NAMALWA (cell line): ENCODE measurements around the gene DNAJC3.
"Not testable (repeated sequence)": the region's sequence is repeated elsewhere in the genome, so short reads cannot be mapped to it uniquely, and the experiment has no call there.

Source experiments
- DNase-seq: peaks from one replicate; pipeline ENCODE4 v3.0.0-alpha.2; 2015; ENCODE audit warnings: low spot score

The DNAJC3 gene

GRCh38 chr13:95676762-95677563 lies at the start of gene DNAJC3:
Gene DNAJC3 (plus strand): TSS chr13:95677139. CDS start chr13:95677256, 117 bp downstream.
- peak; percentile 99 for DNase-seq

- DNase-seq, result no peak
Observed at GRCh38 chr13:95627590-95627989, 49.3 kb upstream of the DNAJC3 start.

GRCh38 chr13:95628488-95628887 lies 48.5 kb upstream of the DNAJC3 start:
- no peak for DNase-seq

- DNase-seq, result no peak
Observed at GRCh38 chr13:95629071-95629470, 47.9 kb upstream of the DNAJC3 start.

- no peak for DNase-seq
Observed at GRCh38 chr13:95630593-95630992, 46.3 kb upstream of the DNAJC3 start.

GRCh38 chr13:95636853-95637252 lies 40.1 kb upstream of the DNAJC3 start:
- DNase-seq, result no peak

- DNase-seq, result no peak
Observed at GRCh38 chr13:95641291-95642027, 35.5 kb upstream of the DNAJC3 start.

- DNase-seq, result no peak
Observed at GRCh38 chr13:95642028-95642621, 34.8 kb upstream of the DNAJC3 start.

- no peak for DNase-seq
Observed at GRCh38 chr13:95642999-95643398, 33.9 kb upstream of the DNAJC3 start.

- no peak for DNase-seq
Observed at GRCh38 chr13:95643571-95643935, 33.4 kb upstream of the DNAJC3 start.

GRCh38 chr13:95643936-95644598 lies 32.9 kb upstream of the DNAJC3 start:
- DNase-seq, result no peak

GRCh38 chr13:95644601-95645052 lies 32.3 kb upstream of the DNAJC3 start, which contains the start of gene DZIP1:
Gene DZIP1 (minus strand): TSS chr13:95644706. CDS start chr13:95642029, 2,677 bp downstream.
- DNase-seq, result peak; percentile 38

- DNase-seq, result no peak
Observed at GRCh38 chr13:95647321-95647720, 29.6 kb upstream of the DNAJC3 start.

GRCh38 chr13:95650696-95651095 lies 26.2 kb upstream of the DNAJC3 start:
- no peak for DNase-seq

- no peak for DNase-seq
Observed at GRCh38 chr13:95652244-95652764, 24.6 kb upstream of the DNAJC3 start.

- DNase-seq, result no peak
Observed at GRCh38 chr13:95652821-95653220, 24.1 kb upstream of the DNAJC3 start.

GRCh38 chr13:95656386-95657015 lies 20.4 kb upstream of the DNAJC3 start:
- DNase-seq, result no peak

- DNase-seq, result no peak
Observed at GRCh38 chr13:95659500-95659899, 17.4 kb upstream of the DNAJC3 start.

- DNase-seq, result peak; percentile 78
Observed at GRCh38 chr13:95660981-95661581, 15.9 kb upstream of the DNAJC3 start.

GRCh38 chr13:95667235-95667634 lies 9.7 kb upstream of the DNAJC3 start:
- not testable (repeated sequence) for DNase-seq

GRCh38 chr13:95671597-95671996 lies 5.3 kb upstream of the DNAJC3 start:
- DNase-seq, result no peak
